CD4-positive, alpha-beta T cell treated with Interleukin-10 for 1 hour (primary cell): ENCODE data around the gene LSP1.

Source experiments
- DNase-seq: peaks from one replicate; pipeline ENCODE4 v3.0.0-alpha.2; 2020

Gene LSP1

DNA sequence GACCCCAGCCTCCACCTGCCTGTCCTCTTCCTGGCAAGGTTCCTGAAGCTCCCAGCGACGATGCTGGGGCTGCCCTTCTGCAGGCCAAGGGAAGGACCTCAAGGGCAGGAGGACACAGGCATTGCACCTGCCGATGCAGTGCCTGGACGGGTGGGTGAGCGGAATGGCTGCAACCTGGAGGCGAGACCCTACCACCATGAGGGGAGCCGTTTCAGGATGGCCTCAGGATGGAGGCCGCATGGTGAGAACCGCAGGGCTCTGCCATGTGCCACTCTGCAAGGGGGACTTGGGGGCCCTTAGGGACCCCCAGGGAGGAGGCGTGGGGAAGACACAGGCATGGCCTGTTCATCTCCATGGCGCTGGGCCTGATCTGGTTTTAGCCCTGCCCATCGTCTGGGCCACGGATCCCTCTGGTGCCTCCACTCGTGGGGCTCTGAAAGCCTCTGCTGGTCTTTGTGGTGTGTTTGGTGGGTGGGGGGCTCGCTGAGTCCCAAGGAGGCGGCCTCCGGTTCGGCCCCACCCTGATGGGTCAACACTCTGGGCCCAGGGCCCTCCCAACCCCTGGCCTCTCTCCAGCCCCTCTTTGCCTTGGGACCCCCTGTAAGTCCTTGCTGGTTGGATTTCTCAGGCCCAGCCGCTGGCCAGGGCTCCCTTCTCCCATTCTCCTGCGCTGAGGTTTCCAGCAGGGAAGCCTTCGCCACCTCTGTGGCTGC is 1.3 kb upstream of the LSP1 start:
- DNase-seq = no peak

DNA sequence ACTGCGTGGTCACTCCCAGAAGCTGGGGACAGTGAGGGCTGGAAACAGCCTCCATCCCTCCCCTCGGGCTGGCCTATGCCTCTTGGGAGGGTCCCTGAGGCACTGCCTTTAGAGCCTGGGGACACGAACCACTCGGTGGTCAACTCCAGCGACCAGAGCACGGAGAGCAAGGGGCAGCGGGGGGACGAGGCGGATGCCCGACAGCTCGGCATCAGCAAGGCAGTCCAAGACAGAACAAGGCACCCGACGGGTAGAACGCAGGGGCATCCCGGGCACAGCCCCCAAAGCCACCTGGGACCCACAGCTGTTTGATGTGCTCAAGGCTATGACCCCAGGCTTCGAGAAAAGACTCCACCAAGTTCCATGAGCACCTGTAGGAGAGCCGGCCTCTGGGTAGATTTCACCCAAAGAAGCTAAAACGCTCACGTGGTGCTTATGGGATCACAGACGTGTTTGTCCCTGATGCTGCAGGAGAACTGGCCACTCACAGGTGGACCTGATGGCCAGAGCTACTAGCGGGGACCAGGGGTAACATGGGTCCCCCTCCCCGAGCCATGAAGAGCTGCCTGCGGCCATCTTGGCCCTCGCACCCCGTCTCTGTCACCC is 510 bp upstream of the LSP1 start:
- DNase-seq = no peak

DNA sequence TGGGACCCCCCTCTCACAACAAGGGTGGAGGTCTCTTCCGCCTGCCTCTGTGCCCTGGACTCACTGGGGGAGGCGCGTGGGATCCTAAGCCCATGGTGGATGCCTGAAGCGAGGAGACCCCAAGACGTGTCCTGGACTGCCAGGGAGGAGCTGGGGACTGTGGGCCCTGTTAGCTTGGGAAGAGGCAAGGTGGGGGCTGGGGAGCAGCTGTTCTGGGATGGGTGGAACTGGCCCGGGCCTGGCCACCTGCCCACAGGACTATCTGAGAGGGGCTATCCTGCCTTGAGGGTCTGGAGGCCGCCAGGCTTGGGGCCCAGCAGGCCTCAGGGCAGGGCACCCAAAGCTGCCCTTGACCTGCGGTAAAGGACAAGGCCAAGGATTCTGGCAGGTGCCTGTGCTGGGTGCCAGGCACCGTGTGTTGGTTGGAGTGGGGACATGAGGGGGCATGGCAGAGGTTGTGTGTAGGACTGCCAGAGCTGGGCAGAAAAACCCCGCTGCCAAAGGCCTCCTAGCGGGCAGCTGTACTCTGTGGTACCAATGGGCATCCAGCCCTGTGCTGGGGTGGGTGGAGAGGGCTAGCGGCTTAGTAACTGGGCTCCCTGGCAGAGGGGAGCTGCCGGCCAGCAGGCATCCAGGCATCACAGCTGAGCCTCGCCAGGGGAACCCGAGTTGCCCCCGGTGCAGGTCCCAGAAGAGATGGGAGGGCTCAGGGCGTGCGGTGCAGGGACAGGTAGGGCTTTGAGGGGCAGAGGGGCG is 670 bp downstream of the LSP1 start:
- peak; percentile 39 for DNase-seq

DNA sequence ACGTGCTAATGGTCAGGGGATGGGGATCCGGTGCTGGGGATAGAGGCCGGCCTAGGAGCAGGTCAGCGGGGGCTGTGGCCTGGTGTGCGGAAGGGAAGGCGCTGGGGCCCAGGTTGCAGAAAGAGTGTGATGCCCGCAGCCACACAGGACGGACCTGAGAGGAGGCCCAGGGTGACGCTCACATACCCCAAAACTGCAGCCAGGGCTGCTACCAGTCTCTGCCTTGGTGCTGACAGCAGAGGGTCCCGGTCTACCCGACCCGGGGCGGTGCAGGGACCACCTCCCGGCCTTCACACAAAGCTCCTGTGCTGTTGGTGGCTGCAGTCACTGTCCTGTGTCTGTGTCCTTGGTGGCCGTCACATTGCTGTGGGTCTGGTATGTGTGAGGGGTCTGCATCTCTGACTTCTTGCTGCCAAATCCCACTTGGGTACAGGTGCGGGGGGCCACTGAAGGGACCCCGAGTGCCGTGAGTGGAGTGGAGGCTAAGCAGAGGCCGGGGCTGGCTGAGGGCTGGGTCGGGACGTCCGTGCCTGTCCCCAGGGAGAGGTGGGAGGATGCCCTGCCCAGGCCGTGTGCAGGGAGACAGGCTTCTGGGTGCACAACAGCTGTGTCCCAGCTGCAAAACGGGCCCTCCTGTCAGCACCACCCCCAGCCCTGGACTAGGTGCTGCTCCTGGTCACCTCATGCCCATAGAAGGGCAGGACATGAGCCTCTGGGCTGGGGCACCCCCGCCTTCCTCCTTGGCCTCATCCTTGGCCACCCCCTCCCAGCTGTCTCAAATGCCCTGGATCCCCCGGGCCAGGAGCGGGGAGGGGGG is 1.5 kb downstream of the LSP1 start:
- DNase-seq = no peak

DNA sequence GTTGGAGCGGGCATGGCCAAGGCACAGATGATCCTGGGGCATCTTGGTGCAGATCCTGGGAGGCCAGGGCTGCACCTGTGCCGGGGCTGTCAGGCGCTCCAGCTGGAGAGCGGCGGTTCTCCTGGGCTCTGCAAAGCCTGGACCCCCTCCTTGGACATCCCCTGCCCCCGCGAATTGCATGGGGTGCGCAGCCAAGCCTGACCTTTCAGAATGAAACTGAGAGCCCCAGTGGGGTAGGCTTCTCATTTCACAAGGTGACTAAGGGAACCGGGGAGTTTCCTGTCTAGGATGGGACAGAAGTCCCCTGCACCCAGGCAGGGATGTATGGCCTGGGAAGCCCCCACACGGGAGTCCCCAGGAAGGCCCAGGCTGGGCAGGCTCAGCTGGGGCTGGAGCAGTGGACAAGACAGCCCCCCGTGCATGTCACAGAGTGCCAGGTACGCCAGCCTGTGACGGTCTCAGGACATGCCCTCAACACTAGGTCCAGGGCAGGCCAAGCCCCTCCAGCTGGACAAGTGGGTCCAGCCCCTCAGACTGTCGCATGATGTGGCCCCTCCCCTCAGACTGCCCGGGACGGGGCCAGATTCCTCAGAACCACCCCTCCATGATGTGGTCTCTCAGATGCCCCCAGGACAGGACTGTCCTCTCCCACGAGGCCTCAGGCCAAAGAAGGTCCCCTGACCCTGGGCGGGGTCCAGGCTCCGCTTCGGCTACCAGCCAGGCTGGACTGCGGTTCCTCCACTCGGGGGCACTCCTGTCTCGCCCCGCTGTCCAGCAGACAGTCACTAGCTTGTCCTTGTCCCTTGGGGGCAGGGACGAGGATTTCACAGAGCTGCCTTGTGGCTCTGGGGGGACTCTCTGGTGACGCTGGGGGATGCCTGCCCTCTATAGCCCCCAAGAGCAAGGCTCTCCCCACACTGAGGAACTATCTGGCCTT is 2.3 kb downstream of the LSP1 start:
- no peak for DNase-seq

DNA sequence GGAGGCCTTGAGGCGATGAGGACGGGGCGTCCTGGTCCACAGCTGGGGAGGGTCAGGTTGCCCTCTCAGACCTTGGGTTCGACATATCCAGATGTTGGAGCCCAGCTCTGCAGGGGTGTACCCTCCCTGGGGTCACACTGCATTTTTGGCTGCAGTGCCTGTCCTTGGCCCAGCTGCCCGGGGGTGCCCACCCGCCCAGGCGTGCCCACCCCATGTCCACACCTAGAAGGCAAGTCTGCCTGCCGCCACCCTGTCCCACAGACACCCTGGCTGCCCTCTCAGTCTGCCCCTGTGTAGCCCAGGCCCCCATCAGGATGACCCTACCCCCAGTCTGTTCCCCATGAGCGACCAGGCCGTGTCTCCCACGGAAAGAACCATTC is 3.0 kb downstream of the LSP1 start:
- no peak for DNase-seq

DNA sequence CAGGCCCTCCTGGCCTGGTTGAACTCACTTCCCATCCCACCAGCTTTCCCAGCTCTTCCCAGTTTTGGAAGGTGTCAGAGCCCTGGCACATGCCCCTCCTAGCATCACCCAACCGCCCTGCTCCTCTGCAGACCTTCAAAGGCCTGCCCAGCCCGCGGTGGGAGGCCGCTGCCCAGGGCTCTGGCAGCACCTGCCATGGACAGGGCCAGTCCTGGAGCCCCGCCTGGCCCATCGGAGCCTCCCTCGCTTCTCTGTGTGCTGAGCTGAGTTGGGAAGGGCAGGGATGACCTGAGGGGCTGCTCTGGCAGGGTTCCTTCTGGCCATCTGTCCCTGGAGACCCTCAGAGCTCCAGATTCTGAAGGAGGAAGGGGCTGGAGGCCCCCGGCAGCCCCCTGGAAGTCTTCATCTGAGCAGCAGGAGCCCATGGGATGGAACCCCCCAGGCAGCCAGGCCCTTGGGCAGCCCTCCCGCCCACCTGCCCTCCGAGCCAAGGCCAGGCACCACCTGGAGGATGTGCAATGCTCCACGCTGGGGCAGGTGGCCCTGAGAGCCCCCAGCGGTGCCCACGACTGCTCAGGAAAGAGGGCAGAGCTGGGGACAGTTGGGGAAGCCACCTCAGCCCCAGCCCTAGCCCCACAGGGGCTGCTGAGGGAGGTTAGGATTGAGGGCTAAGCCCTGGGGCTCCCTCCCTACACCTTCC is 3.6 kb downstream of the LSP1 start:
- DNase-seq = no peak

DNA sequence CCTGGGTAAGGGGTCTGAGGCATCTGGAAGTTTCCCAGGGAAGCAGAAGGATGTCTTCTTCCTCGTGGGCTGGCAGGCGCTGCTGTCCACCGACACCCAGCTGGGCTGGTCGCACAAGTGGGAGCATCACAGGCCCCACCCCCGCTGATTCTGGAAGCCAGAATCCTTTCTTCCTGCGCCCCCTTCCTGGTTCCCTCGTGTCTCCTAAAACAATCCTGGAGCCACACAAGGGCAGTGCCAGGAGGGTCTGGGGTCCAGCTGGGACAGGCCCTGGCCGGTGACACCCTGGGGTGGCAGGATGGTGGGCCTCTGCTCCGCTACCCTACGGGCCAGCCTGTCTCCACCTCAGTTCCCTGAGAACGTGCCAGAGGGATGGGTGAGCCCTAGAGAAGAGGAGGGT is 4.2 kb downstream of the LSP1 start:
- DNase-seq = no peak

DNA sequence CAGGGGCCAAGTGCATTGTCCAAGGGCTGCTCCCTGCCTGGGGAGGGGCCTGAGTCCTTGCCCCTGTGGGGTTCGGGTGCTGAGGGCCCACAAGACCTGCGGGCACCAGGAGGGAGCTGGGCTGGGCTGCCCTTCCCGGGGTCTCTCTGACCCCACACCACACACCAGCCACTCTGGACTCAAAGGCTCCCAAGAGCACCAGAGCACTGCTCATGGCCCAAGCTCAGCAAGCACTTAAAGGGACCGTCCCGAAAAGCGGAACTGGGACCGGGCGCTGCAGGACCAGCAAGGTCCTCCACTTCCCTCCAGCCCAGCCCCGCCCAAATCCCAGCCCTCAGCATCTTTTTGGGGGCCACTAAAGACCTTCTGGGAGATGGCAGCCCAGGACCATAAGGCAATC is 5.3 kb downstream of the LSP1 start:
- no peak for DNase-seq

DNA sequence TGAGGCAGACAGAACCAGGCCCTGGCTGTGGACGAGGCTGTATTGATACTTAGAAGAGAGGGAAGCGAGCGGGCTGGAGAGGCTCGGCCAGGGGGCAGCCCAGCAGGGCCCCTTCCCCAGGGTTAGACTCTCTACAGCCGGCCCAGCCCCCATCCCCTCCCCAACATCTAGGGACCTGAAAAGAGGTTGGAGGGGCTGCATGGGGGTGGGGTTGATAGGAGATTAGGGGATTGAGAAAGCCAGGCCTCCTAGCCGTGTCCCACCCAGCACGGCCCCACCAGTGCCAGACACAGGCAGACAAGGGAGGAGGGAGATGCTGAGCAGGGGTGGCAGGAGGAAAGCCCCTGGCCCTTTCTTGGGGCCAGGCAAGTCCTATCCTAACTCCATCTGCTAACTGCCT is 5.7 kb downstream of the LSP1 start:
- no peak for DNase-seq

DNA sequence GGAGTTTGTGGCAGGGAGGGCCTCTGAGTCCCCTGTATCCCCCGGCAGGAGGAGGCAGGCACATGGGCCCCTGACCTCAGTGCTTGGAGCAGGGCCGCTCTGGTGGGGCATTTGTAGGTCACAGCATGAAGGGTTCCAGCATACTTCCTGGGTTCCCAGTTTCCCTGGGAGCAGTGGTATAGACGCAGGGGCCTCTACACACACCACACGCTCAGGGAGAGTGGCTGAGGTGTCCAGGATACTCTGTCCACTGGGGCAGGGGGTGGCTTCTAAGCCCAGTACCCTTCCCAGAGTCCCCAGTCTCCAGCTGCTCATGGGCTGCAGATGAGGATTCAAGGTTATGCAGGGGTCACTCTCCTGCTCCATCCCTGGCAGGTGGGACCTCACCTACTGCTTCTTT is 6.1 kb downstream of the LSP1 start:
- DNase-seq = no peak

DNA sequence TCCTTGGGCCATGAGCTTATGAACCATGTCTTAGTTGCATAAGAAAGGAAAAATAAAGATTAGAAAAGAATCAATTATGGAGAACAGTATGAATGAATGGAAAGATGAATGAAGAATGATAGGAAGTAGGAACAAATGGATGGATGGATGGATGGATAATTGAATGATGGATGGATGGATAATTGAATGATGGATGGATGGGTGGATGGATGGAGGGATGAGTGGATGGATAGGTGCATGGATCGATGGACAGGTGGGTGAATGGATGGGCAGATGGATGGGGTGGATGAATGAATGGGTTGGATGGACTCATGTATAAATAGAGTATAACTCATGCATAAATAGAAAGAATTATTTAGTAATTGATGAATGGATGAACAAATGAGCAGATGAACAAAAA is 7.2 kb downstream of the LSP1 start:
- DNase-seq = no peak

DNA sequence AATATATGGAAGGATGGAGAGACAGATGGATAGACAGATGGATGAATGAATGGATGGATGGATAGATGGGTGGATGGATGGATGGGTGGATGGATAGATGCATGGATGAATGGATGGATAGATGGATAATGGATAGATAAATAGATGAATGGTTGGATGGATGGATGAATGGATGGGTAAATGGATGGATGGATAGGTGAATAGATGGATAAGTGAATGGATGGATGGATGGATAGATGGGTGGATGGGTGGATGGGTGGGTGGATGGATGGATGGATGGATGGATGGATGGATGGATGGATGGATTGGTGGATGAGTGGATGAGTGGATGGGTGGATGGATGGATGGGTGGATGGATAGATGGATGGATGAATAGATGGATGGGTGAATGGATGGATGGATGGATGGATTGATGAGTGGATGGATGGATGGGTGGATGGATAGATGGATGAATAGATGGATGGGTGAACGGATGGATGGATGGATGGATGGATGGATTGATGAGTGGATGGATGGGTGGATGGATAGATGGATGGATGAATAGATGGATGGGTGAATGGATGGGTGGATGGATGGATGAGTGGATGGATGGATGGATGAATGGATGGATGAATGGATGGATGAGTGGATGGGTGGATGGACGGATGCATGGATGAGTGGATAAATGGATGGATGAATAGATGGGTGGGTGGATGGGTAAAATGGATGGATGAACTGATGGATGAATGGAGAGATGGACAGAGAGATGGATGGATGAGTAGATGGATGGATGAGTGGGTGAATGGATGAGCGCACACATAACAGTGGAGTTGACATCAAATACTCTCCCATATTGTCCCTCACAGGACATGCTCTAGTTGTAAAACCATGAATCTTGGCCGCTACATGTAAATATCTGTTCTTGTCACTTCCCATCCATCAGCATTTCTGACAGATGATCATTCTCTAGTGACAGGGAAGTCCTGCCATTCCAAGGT is 8.8 kb downstream of the LSP1 start:
- no peak for DNase-seq

DNA sequence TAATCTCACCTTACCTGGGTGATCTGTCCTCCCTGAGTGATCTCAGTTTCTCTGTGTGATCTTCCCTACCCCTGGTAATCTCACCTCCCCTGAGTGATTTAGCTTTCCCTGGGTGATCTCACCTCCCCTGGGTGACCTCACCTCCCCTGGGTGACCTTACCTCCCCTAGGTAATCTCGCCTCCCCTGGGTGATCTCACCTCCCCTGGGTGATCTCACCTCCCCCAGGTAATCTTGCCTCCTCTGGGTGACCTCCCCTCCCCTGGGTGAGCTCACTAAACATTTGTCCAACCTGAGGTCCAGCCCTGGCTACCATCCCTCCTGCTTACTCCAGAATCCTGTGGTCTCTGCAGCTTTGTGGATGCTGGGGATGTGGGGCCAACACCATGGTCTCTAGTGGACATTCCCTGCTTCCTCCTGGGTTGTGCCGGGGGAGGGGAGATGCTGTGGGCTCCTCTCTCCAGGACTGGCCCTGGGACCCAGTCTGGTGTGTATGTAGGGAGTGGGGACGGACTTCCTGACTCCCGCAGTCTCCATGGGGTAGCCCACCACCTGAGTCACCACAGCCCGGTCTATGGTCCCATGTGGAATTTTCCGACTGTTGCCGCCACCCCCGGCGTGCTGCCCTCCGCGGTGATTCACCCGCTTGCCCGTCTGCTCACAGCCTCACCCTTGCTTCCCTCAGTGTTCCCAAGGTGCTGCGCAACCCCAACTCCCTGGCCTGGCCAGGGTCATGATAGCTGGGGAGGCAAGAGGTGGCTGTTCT is 9.9 kb downstream of the LSP1 start:
- DNase-seq = no peak

DNA sequence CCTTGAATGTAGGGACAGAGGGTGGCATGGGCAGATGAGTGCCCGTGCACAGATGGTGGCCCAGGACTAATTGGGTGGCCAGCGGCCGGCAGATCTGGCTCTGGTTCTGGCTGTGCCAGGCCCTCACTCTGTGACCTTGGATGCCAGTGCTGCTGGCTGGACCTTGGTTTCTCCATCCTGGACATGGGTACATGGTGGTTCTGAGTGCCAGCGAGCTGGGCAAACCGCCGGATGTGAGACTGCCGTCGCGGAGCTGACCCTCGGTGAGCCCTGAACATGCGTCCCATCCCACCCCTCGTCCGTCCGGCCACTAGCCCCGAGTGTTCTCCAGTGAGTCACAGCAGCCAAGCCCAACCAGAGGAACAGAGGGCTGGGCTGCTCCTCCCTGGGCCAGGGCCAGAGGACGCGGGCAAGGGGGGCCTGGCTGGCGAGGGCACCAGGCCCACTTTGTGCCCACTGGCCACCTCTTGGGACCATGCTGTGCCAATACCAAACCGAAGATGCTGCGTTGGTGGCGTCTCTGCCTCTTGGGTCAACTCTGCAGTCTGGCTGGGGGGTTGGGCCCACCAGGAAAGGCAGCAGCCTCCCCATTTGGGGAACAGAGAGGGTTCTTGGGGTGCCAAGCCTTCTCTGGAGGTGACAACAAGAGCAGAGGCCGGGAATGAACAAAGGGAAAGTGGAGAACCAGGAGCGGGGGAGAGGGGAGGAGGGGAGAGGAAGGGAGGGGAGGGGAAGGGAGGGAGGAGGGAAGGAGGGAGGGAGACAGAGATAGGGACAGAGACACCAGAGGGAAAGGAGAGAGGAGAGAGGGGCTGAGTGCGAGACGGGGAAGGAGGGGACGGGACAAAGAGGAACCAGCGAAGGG is 10.7 kb downstream of the LSP1 start:
- no peak for DNase-seq

DNA sequence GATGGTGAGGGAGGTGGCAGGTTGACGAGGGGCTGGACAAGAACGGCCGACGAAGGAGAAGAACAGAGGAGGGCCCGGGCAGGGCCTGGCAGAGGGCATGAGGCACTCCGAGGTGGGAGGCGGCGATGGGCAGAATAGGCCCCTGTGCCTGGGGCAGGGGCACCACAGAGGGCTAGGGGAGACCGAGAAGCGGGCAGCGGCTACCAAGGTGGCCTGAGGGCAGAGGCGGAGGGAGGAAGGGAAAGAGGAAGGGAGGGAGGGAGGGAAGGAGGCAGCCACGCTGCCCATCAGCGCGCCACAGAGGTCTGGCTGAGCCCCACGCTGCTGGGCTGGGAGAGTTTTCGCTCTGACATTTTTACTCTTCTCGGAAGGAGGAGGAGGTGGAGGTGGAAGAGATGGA is 11.3 kb downstream of the LSP1 start:
- DNase-seq = no peak

DNA sequence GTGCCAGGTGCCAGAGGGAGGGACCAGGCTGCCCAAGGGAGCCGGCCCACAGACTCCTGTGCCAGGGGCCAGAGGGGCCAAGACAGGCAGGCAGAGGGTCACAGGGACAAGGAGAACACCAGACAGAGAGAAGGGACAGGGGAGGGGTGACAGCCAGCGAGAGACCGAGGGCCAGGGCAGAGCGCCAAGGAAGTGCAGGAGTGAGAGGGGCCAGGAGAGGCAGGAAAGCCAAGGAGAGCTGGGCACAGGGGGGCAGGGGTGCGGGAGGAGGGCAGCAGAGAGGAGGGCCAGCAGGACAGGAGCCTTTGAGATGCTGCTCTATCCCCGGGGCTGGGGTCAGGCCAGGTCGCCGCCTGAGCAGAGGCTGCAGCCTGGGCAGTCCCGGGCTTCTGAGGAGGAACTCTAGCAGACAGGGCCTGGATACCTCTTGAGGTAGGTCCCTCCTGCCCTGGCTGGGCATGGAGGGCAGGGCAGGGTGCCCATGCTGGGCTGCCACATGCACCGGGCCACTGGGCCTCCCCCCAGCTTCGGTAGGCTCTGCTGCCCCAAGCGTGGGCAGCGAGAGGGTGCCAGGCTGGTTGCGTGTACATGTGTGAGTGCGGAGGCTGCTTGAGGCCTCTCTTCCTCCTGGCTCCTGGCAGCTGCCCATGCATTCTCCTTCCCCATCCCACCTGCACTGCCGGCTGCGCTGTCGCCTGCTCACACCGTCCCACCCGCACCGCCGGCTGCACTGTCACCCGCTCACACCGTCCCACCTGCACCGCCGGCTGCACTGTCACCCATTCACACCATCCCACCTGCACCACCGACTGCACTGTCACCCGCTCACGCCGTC is 12.2 kb downstream of the LSP1 start:
- DNase-seq = no peak

DNA sequence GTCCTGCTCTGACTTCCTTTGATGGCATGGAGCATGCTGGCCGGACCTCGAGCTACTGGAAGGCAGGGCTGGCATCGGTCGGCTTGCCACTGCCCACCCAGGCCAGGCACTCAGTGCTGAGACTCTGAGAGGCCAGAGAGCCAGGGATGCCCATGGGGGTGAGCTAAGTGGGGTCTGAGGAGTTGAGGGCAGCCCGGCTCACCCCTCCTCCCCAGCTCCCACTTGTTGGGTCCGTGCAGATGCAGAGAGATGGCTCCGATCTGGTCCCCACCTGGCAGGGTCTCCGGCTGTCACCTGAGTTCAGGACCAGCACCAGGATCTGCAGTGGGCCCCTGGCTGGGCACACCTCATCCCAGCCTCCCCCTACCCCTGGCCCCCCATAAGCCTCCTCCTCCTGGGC is 13.3 kb downstream of the LSP1 start:
- DNase-seq = no peak
